AML-193 (cell line): ENCODE results near the gene RGP1.
A peak's percentile ranks its signal among the peaks of the same experiment; 100 is the strongest.

Experiments
- DNase-seq, 2 experiments: peaks; one replicate each; lab custom pipeline; 2025; lab: John Stamatoyannopoulos, UW

The RGP1 gene

GRCh38 chr9:35748858-35749514, at the start of gene RGP1, which contains the start of gene GBA2:
Gene RGP1, plus strand, starts transcription at chr9:35749287. Its CDS starts 469 bp downstream, at chr9:35749756.
Gene GBA2, minus strand, starts transcription at chr9:35749228. Its CDS starts 524 bp downstream, at chr9:35748704.
- peak; percentile 27 to 45 for DNase-seq

- no peak for DNase-seq
These were observed 49.1 kb upstream of the RGP1 start for GRCh38 chr9:35700031-35700430.

- no peak for DNase-seq
These were observed 48.1 kb upstream of the RGP1 start for GRCh38 chr9:35700942-35701341.

- DNase-seq: no peak
These were observed 46.4 kb upstream of the RGP1 start for GRCh38 chr9:35702696-35703095.

GRCh38 chr9:35703906-35704672, 45.0 kb upstream of the RGP1 start:
- DNase-seq: no peak

GRCh38 chr9:35705372-35705771, 43.7 kb upstream of the RGP1 start:
- DNase-seq: peak in 1 of 2 experiments; percentile 20

GRCh38 chr9:35705836-35706430, 43.2 kb upstream of the RGP1 start:
- no peak for DNase-seq

- DNase-seq: no peak
These were observed 42.1 kb upstream of the RGP1 start for GRCh38 chr9:35706951-35707350.

- DNase-seq: no peak
These were observed 40.9 kb upstream of the RGP1 start for GRCh38 chr9:35708146-35708545.

- no peak for DNase-seq
These were observed 38.1 kb upstream of the RGP1 start for GRCh38 chr9:35710818-35711500.

GRCh38 chr9:35711501-35712428, 37.3 kb upstream of the RGP1 start:
- no peak for DNase-seq

GRCh38 chr9:35712762-35713400, 36.2 kb upstream of the RGP1 start:
- no peak for DNase-seq

GRCh38 chr9:35713578-35713977, 35.5 kb upstream of the RGP1 start:
- DNase-seq: no peak

- no peak for DNase-seq
These were observed 35.0 kb upstream of the RGP1 start for GRCh38 chr9:35714123-35714522.

- DNase-seq: no peak
These were observed 34.4 kb upstream of the RGP1 start for GRCh38 chr9:35714579-35715252.

- DNase-seq: no peak
These were observed 32.9 kb upstream of the RGP1 start for GRCh38 chr9:35716230-35716629.

- DNase-seq: no peak
These were observed 31.8 kb upstream of the RGP1 start for GRCh38 chr9:35717132-35717870.

GRCh38 chr9:35718721-35719511, 30.2 kb upstream of the RGP1 start:
- DNase-seq: no peak

- DNase-seq: no peak
These were observed 29.5 kb upstream of the RGP1 start for GRCh38 chr9:35719546-35719945.
